H1 (cell line): Measurements from ENCODE around the gene VTI1B. TPM values are rescaled to one million over a fixed set of nuclear protein-coding genes. Genes with fewer than 3 reads are reported as not detected.

Source experiments
- CTCF ChIA-PET: fragments of 300-600 bp; sonication (Branson Sonifier 250); formaldehyde crosslinking; loops from one replicate; lab custom pipeline; 2021; ENCODE audit not compliant: partially characterized antibody; lab: Charles Lee
- POLR2A ChIA-PET: fragments of 300-600 bp; sonication (Branson Sonifier 250); formaldehyde crosslinking; loops from one replicate; lab custom pipeline; 2021; ENCODE audit warnings: inconsistent platforms; ENCODE audit not compliant: partially characterized antibody; lab: Charles Lee
- DNase-seq, 2 experiments: peaks; one replicate each; pipeline versions ENCODE4 v3.0.0 to v3.0.0-alpha.2; 2010 to 2022; ENCODE audit warnings: low spot score in 2 of 2, low read depth in 1 of 2, mixed read lengths in 1 of 2
- FAIRE-seq: peaks from 2 replicates; lab custom pipeline; 2011; peaks lifted over from hg19 to GRCh38; lab: Jason Lieb, UNC
- H2AFZ ChIP-seq: 2 replicates; pipeline ENCODE4 v1.8.1; 2012; ENCODE audit warnings: low read length, inconsistent platforms
- H2AK5ac ChIP-seq: 2 replicates; pipeline ENCODE4 v1.6.1; 2013; ENCODE audit warnings: low read depth, low read length
- H2BK120ac ChIP-seq: replicated peaks from 2 replicates; pipeline ENCODE3; 2013; ENCODE audit warnings: low read depth, low read length, inconsistent platforms
- H2BK12ac ChIP-seq: 2 replicates; pipeline ENCODE4 v1.6.1; 2013; ENCODE audit warnings: low read depth, low read length
- H2BK15ac ChIP-seq: 2 replicates; pipeline ENCODE4 v1.6.1; 2013; ENCODE audit warnings: low read length
- H2BK20ac ChIP-seq: 2 replicates; pipeline ENCODE4 v1.6.1; 2013; ENCODE audit warnings: low read length
- H2BK5ac ChIP-seq: 2 replicates; pipeline ENCODE4 v1.6.1; 2013; ENCODE audit warnings: low read depth, low read length
- H3K14ac ChIP-seq: 2 replicates; pipeline ENCODE4 v1.6.1; 2013; ENCODE audit warnings: inconsistent platforms; ENCODE audit not compliant: insufficient read length
- H3K18ac ChIP-seq: 2 replicates; pipeline ENCODE4 v1.6.1; 2013; ENCODE audit warnings: low read length; ENCODE audit errors: extremely low read depth
- H3K23ac ChIP-seq: 2 replicates; pipeline ENCODE4 v1.6.1; 2013; ENCODE audit warnings: inconsistent platforms; ENCODE audit not compliant: insufficient read length
- H3K23me2 ChIP-seq: 2 replicates; pipeline ENCODE4 v1.6.1; 2013; ENCODE audit warnings: low read depth, low read length
- H3K27ac ChIP-seq: 2 replicates; pipeline ENCODE4 v1.6.1; 2011; ENCODE audit warnings: low read depth, low read length, inconsistent platforms
- H3K27me3 ChIP-seq, 4 experiments: replicated peaks in 1 of 4; 1 replicate in 1 of 4; 2 replicates in 3 of 4; pipeline versions ENCODE4 v1.6.1 to v1.8.1; 2011 to 2013; ENCODE audit warnings: low read length in 3 of 4, mild to moderate bottlenecking in 3 of 4, inconsistent platforms in 2 of 4, mixed read lengths in 2 of 4, moderate library complexity in 1 of 4; ENCODE audit not compliant: control insufficient read depth in 3 of 4, insufficient read depth in 3 of 4; ENCODE audit errors: extremely low read depth in 1 of 4
- H3K36me3 ChIP-seq, 4 experiments: 2 replicates each; pipeline versions ENCODE4 v1.6.1 to v1.8.1; 2011 to 2013; ENCODE audit warnings: mild to moderate bottlenecking in 4 of 4, low read length in 3 of 4, moderate library complexity in 2 of 4, control low read depth in 1 of 4, inconsistent platforms in 1 of 4; ENCODE audit not compliant: insufficient read depth in 4 of 4, control insufficient read depth in 2 of 4
- H3K4ac ChIP-seq: replicated peaks from 2 replicates; pipeline ENCODE3; 2013; ENCODE audit warnings: low read length, low read depth, mixed read lengths, inconsistent platforms; ENCODE audit not compliant: insufficient read length
- H3K4me1 ChIP-seq, 4 experiments: replicated peaks in 1 of 4; 1 replicate in 1 of 4; 2 replicates in 3 of 4; pipeline versions ENCODE4 v1.6.1 to v1.8.1; 2011 to 2013; ENCODE audit warnings: low read length in 3 of 4, inconsistent platforms in 2 of 4, mixed read lengths in 1 of 4; ENCODE audit not compliant: insufficient read depth in 4 of 4, control insufficient read depth in 3 of 4
- H3K4me2 ChIP-seq, 2 experiments: 2 replicates each; pipeline versions ENCODE4 v1.6.1 to v1.8.1; 2011 to 2013; ENCODE audit warnings: low read depth in 2 of 2, low read length in 2 of 2, control low read depth in 1 of 2, inconsistent platforms in 1 of 2, mild to moderate bottlenecking in 1 of 2; ENCODE audit not compliant: insufficient read depth in 1 of 2
- H3K4me3 ChIP-seq, 4 experiments: fragments of 200-600, 300-600 bp in 1 of 4; sonication (generic), shearing (Covaris generic), sonication (Bioruptor Twin) in 1 of 4; 2 replicates each; pipeline versions ENCODE4 v1.5.1 to v1.8.1; 2011 to 2016; ENCODE audit warnings: low read length in 4 of 4, low read depth in 3 of 4, control low read depth in 2 of 4, inconsistent platforms in 2 of 4, mild to moderate bottlenecking in 2 of 4, mixed read lengths in 1 of 4, moderate library complexity in 1 of 4; ENCODE audit not compliant: insufficient read depth in 2 of 4; ENCODE audit errors: extremely low read depth in 1 of 4
- H3K56ac ChIP-seq: replicated peaks from 2 replicates; pipeline ENCODE3; 2013; ENCODE audit warnings: low read depth, mild to moderate bottlenecking, mixed read lengths, low read length, inconsistent platforms; ENCODE audit not compliant: insufficient read length
- H3K79me1 ChIP-seq: 2 replicates; pipeline ENCODE4 v1.6.1; 2013; ENCODE audit warnings: low read depth, low read length, control low read depth
- H3K79me2 ChIP-seq, 2 experiments: 2 replicates each; pipeline versions ENCODE4 v1.6.1 to v1.8.1; 2012 to 2013; ENCODE audit warnings: low read length in 2 of 2, mild to moderate bottlenecking in 2 of 2, inconsistent platforms in 1 of 2; ENCODE audit not compliant: insufficient read depth in 2 of 2, control insufficient read depth in 1 of 2
- H3K9ac ChIP-seq, 4 experiments: replicated peaks in 1 of 4; 1 replicate in 1 of 4; 2 replicates in 3 of 4; pipeline versions ENCODE4 v1.6.1 to v1.8.1; 2011 to 2013; ENCODE audit warnings: low read depth in 3 of 4, low read length in 3 of 4, control low read depth in 2 of 4, mild to moderate bottlenecking in 2 of 4, moderate library complexity in 2 of 4, inconsistent platforms in 1 of 4; ENCODE audit errors: extremely low read depth in 1 of 4
- H3K9me3 ChIP-seq, 2 experiments: 2 replicates each; pipeline versions ENCODE4 v1.6.1 to v1.8.1; 2012 to 2013; ENCODE audit warnings: mild to moderate bottlenecking in 2 of 2, moderate library complexity in 2 of 2, control low read depth in 1 of 2, inconsistent platforms in 1 of 2, low read depth in 1 of 2, low read length in 1 of 2, mixed read lengths in 1 of 2; ENCODE audit not compliant: insufficient read depth in 2 of 2
- H4K20me1 ChIP-seq, 2 experiments: replicated peaks in 1 of 2; 2 replicates each; pipeline versions ENCODE3 to v1.8.1; 2011 to 2013; ENCODE audit warnings: inconsistent platforms in 2 of 2, low read length in 2 of 2, mild to moderate bottlenecking in 1 of 2; ENCODE audit not compliant: insufficient read depth in 2 of 2, control insufficient read depth in 1 of 2
- H4K5ac ChIP-seq: 2 replicates; pipeline ENCODE4 v1.6.1; 2013; ENCODE audit warnings: low read length, low read depth, mixed read lengths, inconsistent platforms; ENCODE audit not compliant: insufficient read length
- H4K8ac ChIP-seq: 2 replicates; pipeline ENCODE4 v1.8.0; 2013; ENCODE audit warnings: mild to moderate bottlenecking, moderate library complexity, low read length, inconsistent platforms; ENCODE audit not compliant: insufficient read depth; ENCODE audit errors: extremely low read depth
- H4K91ac ChIP-seq: replicated peaks from 2 replicates; pipeline ENCODE3; 2013; ENCODE audit warnings: low read length, mixed read lengths, inconsistent platforms; ENCODE audit not compliant: insufficient read length
- ATF2 ChIP-seq: IDR thresholded peaks from 2 replicates; pipeline ENCODE4 v1.6.1; 2012; ENCODE audit warnings: low read length, inconsistent platforms
- ATF3 ChIP-seq: IDR thresholded peaks from 2 replicates; pipeline ENCODE4 v1.6.1; 2011; ENCODE audit warnings: low read depth, mild to moderate bottlenecking, low read length; ENCODE audit not compliant: insufficient read depth
- CREB1 ChIP-seq: IDR thresholded peaks from 2 replicates; pipeline ENCODE4 v1.6.1; 2012; ENCODE audit warnings: inconsistent platforms
- CTBP2 ChIP-seq: IDR thresholded peaks from 2 replicates; pipeline ENCODE4 v1.7.0; 2011; ENCODE audit warnings: borderline replicate concordance, mild to moderate bottlenecking, moderate library complexity, mixed read lengths, low read length; ENCODE audit not compliant: insufficient read depth, insufficient read length
- EZH2 ChIP-seq: fragments of 200-600 bp; sonication (generic); IDR thresholded peaks from 2 replicates; pipeline ENCODE4 v1.7.1; 2012; ENCODE audit warnings: low read depth, mild to moderate bottlenecking, moderate library complexity, low read length, inconsistent platforms; ENCODE audit not compliant: severe bottlenecking
- RXRA ChIP-seq: IDR thresholded peaks from 2 replicates; pipeline ENCODE4 v1.6.1; 2011; ENCODE audit warnings: low read depth, mild to moderate bottlenecking, low read length, moderate library complexity; ENCODE audit not compliant: insufficient read depth
- TAF7 ChIP-seq: optimal IDR thresholded peaks from 2 replicates; pipeline ENCODE3; 2011; ENCODE audit warnings: low read depth, mild to moderate bottlenecking, inconsistent platforms, low read length, moderate library complexity, borderline replicate concordance
- WGBS, 2 experiments: shearing (Covaris generic) in 1 of 2; methylation state at CpG; one replicate each; pipeline versions ENCODE4 v1.1.6 to v1.1.7; 2013 to 2015; ENCODE audit warnings: low lambda C conversion rate in 2 of 2, mixed read lengths in 2 of 2, inconsistent platforms in 1 of 2, low coverage in 1 of 2, missing lambda C conversion rate in 1 of 2; ENCODE audit not compliant: insufficient replicate concordance in 2 of 2, insufficient coverage in 1 of 2, insufficient read length in 1 of 2; ENCODE audit errors: extremely low coverage in 1 of 2, missing lambda C conversion rate in 1 of 2; 5-methylcytosine and 5-hydroxymethylcytosine counted together
- polyA plus RNA-seq, 7 experiments: library from polyadenylated mRNA; depleted of rRNA in 3 of 7; stranded (reverse) in 5 of 7; unstranded in 2 of 7; fragments of >200 nt in 5 of 7; fragments of 200-250 nt in 2 of 7; gene quantifications; 1 replicate in 5 of 7; 2 replicates in 1 of 7; 4 replicates in 1 of 7; pipeline versions ENCODE4 v1.2.1 to v1.2.3, GENCODE V29; 2011 to 2013; ENCODE audit warnings: missing spikeins in 2 of 7, mixed read lengths in 2 of 7
- total RNA-seq: library from RNA; stranded (reverse); fragmentation: NEBNext Ultra II Directional; extraction: Animal tissue kit (Norgen Biotek cat#: 25700); gene quantifications from 2 replicates; pipeline ENCODE4 v1.2.1, GENCODE V29; 2021

VTI1B gene
- total and polyA plus RNA-seq, 2 of the 8 experiments (the other 6 are each of a cell fraction or from before 2014, with no cell fraction given), result 28.1 to 98.7 TPM

- ChIA-PET CTCF (interaction anchor here (0.7 to 4.9 kb wide), 37 partner anchors 11 to 198 kb away, joined by 3 to 27 read pairs (median 4); partner anchors contain the start of genes PIGH and VTI1B), POLR2A (interaction anchor here (0.9 to 3.0 kb wide), 20 partner anchors 10 to 87 kb away, joined by 3 to 16 read pairs (median 4); partner anchors contain the start of genes PIGH, PLEKHH1, RDH11 and VTI1B)
- Histone ChIP-seq H3K4ac (no peak within 1 kb of the TSS), H3K4me1 (peaks cover 0 to 6% (median 5%) of the 10 kb centered on the region in 4 experiments; a peak in 5 of 7 replicates), H3K27ac (peak within 1 kb of the TSS; percentile 58; the same call in 1 of the 2 replicates), H3K9me3 (no peaks in the 10 kb centered on the region), H3K23ac (no peak within 1 kb of the TSS), H2BK5ac (peak within 1 kb of the TSS; percentile 82; the same call in 1 of the 2 replicates), H2AK5ac (peak within 1 kb of the TSS; percentile 67; the same call in 1 of the 2 replicates), H4K91ac (peak within 1 kb of the TSS; percentile 61), H3K79me2 (no peaks in the 10 kb centered on the region), H2BK12ac (peak within 1 kb of the TSS; percentile 39; the same call in 1 of the 2 replicates), H2BK15ac (0 out of 2 replicates have a peak within 1 kb of the TSS, but pooled peaks have one; percentile 10), H4K5ac (no peak within 1 kb of the TSS), H3K14ac (peak within 1 kb of the TSS; percentile 32), H3K18ac (peak within 1 kb of the TSS; percentile 81; the same call in 1 of the 2 replicates), H3K23me2 (peaks cover 6% of the 10 kb centered on the region; the same call in 1 of the 2 replicates), H2BK20ac (no peak within 1 kb of the TSS), H3K36me3 (peaks cover 0 to 4% (median 0%) of the 10 kb centered on the region in 4 experiments; a peak in 2 of 8 replicates), H2BK120ac (no peak within 1 kb of the TSS), H3K79me1 (no peaks in the 10 kb centered on the region), H2AFZ (peak within 1 kb of the TSS; percentile 93), H3K9ac (peak within 1 kb of the TSS; percentile 45 to 80 (median 64)), H3K4me2 (peak within 1 kb of the TSS; percentile 78 to 95), H3K4me3 (peak within 1 kb of the TSS; percentile 83 to 87 (median 84)), H4K20me1 (no peaks in the 10 kb centered on the region), H4K8ac (peak within 1 kb of the TSS; percentile 97), H3K27me3 (peaks cover 0 to 6% (median 2%) of the 10 kb centered on the region in 4 experiments; a peak in 4 of 7 replicates), H3K56ac (no peak within 1 kb of the TSS)
- peak; percentile 91 to 99 for DNase-seq
- no peak for FAIRE-seq
- 2% methylated on average over 60 of the region's 62 CpGs; no CpG with 5 or more reads in 1 of the 2 experiments for WGBS, 2 experiments
- no peak for TF ChIP-seq EZH2
- peak; percentile 94 for TF ChIP-seq ATF2
- TF ChIP-seq CREB1, result peak; percentile 97
- TF ChIP-seq ATF3, result 0 out of 2 replicates have a peak, but pooled peaks have one; percentile 1
- peak; percentile 87 for TF ChIP-seq CTBP2
- TF ChIP-seq TAF7, result peak; percentile 29
- TF ChIP-seq RXRA, result no peak
Measured at GRCh38 chr14:67619446-67620216, 54.8 kb downstream of the VTI1B start, which contains the start of gene ARG2. Gene ARG2, plus strand, starts transcription at chr14:67619920. Its CDS starts 58 bp downstream, at chr14:67619978.
